22Rv1 (cell line): ENCODE results near the gene SLCO2B1.

Source experiments
- H3K27ac ChIP-seq: fragments of 450-650 bp; 2 replicates; pipeline ENCODE4 v1.5.1; 2017
- ZFX ChIP-seq: fragments of 450-650 bp; IDR thresholded peaks from 2 replicates; pipeline ENCODE4 v1.6.1; 2017; ENCODE audit warnings: antibody characterized with exemption, borderline replicate concordance
- TF ChIP-seq, protein P1 (sequence below): fragments of 450-650 bp; IDR thresholded peaks from 2 replicates; pipeline ENCODE4 v1.5.1; 2017; ENCODE audit warnings: mild to moderate bottlenecking

SLCO2B1 gene

DNA sequence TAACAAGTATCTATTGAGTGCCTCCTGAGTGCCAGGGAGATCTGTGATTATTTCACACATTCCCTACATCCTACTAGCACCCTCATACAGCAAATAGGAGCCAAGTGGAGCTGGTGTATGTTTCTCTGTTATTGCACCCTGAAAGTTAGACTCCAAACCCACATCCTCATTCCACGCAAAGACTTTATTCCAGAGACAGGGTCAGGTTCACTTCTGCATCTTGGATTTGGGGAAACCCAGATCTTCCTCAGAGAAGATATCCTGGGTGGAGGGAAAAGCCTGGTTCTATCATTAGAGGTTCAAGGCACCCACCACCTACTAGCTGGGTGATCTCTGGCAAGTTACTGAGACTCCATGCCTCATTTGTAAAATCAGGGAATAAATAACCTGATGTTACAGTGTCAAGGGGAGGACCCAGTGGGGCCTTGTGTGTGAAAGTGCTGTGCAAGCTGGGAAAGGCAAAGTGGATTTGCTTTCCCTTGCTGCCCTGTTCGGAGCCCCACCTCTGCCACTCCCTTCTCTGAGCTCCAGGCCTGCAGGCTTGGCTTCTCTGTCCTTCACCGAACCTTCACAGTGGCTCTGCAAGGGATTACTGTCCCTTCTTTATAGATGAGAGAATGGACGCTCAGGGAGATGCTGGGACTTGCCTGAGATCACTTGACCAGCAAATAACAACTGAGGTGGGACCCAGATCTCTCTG lies 991 bp upstream of the SLCO2B1 start:
- TF ChIP-seq ZFX, result no peak
- TF ChIP-seq, protein P1, sequence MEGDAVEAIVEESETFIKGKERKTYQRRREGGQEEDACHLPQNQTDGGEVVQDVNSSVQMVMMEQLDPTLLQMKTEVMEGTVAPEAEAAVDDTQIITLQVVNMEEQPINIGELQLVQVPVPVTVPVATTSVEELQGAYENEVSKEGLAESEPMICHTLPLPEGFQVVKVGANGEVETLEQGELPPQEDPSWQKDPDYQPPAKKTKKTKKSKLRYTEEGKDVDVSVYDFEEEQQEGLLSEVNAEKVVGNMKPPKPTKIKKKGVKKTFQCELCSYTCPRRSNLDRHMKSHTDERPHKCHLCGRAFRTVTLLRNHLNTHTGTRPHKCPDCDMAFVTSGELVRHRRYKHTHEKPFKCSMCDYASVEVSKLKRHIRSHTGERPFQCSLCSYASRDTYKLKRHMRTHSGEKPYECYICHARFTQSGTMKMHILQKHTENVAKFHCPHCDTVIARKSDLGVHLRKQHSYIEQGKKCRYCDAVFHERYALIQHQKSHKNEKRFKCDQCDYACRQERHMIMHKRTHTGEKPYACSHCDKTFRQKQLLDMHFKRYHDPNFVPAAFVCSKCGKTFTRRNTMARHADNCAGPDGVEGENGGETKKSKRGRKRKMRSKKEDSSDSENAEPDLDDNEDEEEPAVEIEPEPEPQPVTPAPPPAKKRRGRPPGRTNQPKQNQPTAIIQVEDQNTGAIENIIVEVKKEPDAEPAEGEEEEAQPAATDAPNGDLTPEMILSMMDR, result no peak
- no peak overlapping the region for H3K27ac ChIP-seq

DNA sequence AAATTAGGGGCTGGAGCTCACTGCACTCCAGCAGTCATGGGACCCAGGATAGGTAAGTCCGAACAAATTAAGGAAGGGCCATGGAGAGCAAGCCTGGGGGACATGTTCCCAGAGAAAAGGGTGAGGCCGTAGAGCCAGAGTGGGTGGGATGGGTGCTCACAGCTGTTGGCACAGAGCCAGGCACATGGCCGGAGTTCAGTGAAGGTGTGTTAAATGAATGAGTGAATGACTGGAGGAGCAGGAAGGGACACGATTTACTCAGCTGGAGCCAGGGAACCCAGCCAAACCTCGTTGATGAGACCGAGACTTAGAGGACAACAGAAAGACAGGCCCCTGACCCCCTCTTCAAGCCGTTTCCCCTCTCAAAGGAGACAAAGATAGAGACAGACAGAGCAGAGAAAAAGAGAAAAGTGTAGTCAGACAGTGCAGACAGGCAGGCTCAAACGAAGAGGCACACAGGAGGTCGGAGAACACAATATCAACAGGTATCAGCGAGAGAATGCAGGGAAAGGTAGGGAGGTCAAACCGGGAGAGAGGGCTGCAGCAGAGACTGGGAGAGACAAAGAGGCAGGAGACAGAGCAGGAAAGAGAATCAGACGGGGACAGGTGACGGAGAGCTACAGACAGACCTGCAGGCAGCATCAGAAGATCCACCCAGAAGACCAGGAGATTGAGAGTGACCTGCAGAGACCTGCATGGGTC lies 590 bp downstream of the SLCO2B1 start:
- no peak overlapping the region for H3K27ac ChIP-seq
- no peak for TF ChIP-seq ZFX
- TF ChIP-seq, protein P1, result no peak

DNA sequence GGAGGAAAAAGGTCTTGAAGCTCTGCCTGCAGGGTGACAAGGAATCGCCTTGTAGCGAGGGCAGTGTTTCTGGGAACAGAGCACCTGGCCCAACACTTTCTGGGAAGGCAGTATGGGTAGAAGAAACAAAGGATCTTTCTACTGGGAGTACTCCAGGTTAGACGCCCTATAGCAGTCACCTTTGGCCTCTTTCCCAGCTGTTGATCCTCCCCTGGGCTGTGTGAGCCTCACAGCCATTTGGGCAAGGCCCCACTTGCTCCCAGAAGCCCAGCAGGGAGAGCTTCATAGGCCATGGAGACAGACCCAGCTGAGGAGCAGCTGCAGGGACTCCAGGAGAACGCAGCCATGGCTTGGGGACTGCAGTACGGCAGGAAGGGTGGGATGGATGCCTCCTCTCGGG lies 1.2 kb downstream of the SLCO2B1 start:
- TF ChIP-seq, protein P1, result no peak
- no peak for TF ChIP-seq ZFX
- no peak overlapping the region for H3K27ac ChIP-seq

GRCh38 chr11:75152651-75153427 lies 1.9 kb downstream of the SLCO2B1 start:
- TF ChIP-seq, protein P1, result no peak
- TF ChIP-seq ZFX, result no peak

DNA sequence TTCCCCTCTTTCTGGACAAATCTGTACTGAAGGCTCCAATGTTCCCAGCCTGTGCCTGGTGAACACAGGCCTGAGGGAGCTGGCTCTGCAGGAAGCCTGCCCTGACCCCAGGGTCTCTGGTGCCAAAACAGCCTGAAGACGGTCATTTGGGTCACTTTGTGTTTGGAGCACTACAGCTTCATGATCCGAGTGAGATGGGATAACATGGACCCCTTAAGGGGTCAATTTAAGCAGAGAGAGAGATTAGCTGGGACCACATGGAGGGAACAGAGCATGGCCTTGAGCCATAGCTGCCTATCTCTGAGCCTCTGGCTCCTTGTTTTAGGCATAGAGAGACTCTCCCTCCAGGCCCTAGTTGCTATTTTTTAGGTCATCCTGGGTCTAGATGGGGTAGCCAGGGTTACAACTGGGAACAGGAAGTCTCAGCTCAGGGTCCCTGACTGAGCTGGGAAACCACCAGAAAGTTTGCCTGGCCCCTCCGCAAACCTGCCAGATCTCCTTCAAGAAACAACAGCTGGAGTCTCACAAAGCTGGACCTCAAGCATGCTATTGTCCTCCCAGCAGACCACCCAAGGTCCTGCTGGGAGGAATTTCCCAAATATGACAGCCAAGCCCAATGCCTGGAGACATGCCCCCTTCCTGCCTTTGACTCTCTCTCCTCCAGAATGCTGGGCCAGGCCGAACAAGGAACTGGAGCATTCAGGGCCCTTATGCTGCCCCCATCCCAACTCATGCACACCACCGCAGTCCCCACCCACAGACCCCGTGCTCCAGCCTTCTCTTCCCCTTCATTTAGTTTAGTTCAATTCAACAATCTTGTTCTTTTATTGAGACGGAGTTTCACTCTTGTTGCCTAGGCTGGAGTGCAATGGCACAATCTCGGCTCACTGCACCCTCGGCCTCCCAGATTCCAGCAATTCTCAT lies 4.0 kb downstream of the SLCO2B1 start:
- H3K27ac ChIP-seq, result no peak overlapping the region
- TF ChIP-seq, protein P1, result no peak

More at GRCh38 chr11:75152651-75153427, 1.9 kb downstream of the SLCO2B1 start:
- H3K27ac ChIP-seq, result no peak overlapping the region

DNA sequence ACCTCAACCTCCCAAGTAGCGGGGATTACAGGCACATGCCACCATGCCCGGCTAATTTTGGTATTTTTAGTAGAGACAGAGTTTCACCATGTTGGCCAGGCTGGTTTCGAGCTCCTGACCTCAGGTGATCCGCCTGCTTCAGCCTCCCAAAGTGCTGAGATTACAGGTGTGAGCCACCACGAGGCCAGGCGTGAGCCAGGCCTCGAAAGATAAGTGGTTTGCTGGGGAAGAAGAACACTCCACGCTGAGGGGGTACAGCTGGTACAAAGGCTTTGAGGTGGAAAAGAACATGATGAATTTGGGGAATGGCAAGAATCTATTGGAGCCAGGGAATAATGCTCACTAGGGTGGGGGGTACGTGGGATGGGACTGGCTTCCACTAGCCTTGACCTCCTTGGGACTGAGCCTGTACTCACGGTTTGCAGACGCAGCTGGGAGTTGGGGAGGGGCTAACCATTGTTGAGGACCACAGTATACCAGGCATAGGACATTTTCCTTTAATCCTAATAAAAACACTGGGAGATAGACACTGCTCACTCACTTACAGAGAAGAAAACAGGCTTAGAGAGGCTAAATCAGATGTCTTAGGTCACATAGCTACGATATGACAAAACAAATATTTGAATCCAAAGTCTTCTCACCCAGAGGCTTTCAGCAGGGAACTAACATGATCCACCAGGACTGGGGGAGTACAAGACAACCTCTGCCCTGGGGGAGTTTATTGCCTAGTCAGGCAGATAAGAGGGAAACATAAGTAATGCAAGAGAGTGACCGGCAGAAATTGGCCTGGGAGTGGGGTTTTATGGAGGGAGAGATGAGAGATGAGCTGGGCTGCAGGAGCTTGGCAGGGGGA lies 4.9 kb downstream of the SLCO2B1 start:
- TF ChIP-seq ZFX, result no peak
- TF ChIP-seq, protein P1, result no peak
- peak overlapping the region; percentile 26 for H3K27ac ChIP-seq
